ENCODE data around the gene C17orf113.

Gene C17orf113

GRCh38 chr17:42072323-42073187, 22.2 kb upstream of the C17orf113 start:
- no peak for DNase-seq (ENCODE audit: low spot score)

- DNase-seq (ENCODE audit: low spot score): no peak
Observed at GRCh38 chr17:42071810-42072209, 21.4 kb upstream of the C17orf113 start.

DNA sequence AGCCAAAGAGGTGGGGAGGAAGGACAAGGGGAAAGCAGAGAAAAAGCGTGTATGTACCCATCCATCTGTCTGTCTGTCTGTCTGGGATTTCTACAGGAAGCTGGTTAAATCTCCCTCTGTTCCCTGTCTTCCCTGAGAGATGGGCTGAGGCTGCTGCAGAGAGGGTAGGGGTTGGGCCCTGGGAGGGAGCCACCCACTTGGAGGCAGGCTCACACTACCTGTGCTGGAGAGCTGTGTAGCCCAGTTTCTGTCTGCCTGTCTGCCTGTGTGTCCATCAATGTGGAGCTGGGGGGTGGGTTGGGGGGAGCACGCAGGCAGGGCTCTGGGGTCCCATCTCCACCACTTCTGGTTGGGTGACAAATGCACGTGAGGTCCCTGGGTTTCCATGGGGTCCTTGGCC, 18.6 kb upstream of the C17orf113 start:
- DNase-seq (ENCODE audit: low spot score): no peak

DNA sequence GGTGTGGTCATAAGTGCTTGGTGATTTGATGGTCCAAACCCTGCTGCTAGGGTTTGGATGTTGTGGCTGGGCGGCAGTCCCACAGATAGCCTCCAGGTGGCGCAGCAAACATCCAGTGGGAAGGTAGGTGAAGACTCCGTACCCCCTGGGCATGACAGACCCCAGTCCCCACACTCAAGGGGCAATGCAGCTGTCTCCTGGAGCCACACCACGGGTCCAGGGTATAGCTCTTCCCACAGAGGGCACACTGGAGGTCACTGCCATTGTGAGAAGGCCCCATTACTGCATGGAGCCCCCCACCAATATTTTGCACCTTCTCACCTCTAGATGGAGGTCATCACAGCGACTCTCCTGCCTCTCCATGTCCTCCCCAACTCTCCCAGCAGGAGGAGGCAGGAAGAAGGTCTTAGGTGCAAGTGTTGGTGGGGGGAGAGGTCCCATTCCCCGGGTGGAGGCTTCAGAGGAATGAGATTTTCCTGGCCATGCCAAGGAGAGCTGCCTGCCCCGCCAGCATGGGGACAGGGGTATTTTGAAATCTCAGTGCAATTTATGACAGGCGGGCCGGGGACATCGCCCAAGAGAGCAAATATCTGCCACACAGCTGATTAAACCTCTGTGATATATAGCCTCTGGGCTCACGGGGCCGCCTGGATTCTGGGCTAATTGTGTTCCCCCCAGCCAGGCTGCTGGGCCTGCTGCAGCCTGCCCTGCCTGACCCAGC, 17.1 kb upstream of the C17orf113 start:
- DNase-seq (ENCODE audit: low spot score): peak; percentile 68

- no peak for DNase-seq (ENCODE audit: low spot score)
Observed at GRCh38 chr17:42065201-42065600, 14.8 kb upstream of the C17orf113 start.

GRCh38 chr17:42062681-42063080, 12.3 kb upstream of the C17orf113 start:
- DNase-seq (ENCODE audit: low spot score): no peak

GRCh38 chr17:42061646-42062487, 11.5 kb upstream of the C17orf113 start:
- DNase-seq (ENCODE audit: low spot score): no peak

GRCh38 chr17:42060231-42060630, 9.8 kb upstream of the C17orf113 start:
- DNase-seq (ENCODE audit: low spot score): no peak

GRCh38 chr17:42059815-42060214, 9.4 kb upstream of the C17orf113 start:
- no peak for DNase-seq (ENCODE audit: low spot score)

- no peak for DNase-seq (ENCODE audit: low spot score)
Observed at GRCh38 chr17:42058063-42058462, 7.7 kb upstream of the C17orf113 start.

- DNase-seq (ENCODE audit: low spot score): no peak
Observed at GRCh38 chr17:42056635-42057034, 6.2 kb upstream of the C17orf113 start.

GRCh38 chr17:42055496-42055895, 5.1 kb upstream of the C17orf113 start:
- no peak for DNase-seq (ENCODE audit: low spot score)

DNA sequence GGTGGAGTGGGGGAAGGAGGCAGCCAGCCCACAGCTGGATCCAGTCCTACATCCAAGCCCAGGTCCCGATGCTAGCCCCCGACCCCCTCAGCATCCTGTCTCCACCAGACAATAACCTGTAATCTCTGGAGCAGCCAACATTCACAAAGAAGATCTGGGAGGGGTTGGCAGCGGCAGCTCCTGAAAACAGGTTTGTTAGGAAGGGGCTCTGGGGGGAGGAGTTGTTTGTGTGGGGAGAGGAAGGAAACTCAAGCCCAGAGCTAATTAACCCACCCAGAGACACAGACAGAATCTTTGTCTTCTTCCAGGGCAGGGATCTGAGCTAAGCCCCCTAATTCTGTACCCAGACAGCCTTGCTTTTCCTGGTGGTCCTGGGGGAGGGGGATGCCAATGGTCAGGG, 4.6 kb upstream of the C17orf113 start:
- DNase-seq (ENCODE audit: low spot score): no peak

GRCh38 chr17:42053731-42054500, 3.5 kb upstream of the C17orf113 start:
- DNase-seq (ENCODE audit: low spot score): no peak

- no peak for DNase-seq (ENCODE audit: low spot score)
Observed at GRCh38 chr17:42052346-42052877, 2.0 kb upstream of the C17orf113 start.

GRCh38 chr17:42051645-42052044, 1.2 kb upstream of the C17orf113 start:
- DNase-seq (ENCODE audit: low spot score): no peak

DNA sequence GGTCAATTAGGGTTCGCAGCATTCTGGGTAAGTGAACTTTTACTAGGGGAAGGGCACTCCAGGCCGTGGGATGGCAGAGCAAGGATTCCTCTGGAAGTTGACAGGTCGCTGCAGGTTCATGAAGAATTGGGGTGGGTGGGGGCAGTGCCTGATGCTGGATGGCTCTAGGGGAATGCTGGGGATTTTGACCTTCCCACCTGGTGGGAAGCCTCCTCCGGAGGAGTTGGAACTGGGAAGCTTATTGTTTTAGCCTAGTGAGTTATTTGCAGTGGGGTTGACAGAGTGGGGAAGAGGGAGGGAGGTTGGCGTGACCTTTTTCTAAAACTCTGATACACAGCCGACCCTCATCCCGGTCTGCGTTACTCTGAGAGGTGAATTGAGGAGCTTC, 606 bp upstream of the C17orf113 start:
- no peak for DNase-seq (ENCODE audit: low spot score)

DNA sequence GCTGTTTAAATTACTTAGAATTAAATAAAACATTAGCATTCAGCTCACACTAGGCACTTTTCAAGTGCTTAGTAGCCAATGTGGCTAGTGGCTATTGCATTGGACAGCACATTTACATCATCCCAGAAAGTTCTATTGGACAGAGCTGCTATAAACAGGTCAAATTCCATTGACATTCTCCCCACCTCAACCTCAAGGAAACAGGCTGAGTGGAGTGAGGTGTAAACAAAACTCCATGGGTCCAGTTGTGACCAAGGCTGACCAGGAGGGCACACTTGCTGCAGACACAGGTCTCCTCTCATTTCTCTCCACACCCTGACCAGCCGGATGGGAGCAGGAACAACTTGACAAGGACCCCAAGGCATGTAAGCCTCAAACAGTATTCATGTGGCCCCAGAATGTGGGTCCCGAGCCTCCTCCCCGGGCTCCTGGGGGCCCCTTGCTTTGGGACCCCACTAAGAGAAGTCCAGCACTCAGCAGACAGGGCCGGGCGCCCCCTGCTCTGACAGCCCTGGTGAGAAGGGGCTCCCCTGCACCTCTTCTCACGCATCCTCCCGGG, 488 bp downstream of the C17orf113 start:
- no peak for DNase-seq (ENCODE audit: low spot score)

DNA sequence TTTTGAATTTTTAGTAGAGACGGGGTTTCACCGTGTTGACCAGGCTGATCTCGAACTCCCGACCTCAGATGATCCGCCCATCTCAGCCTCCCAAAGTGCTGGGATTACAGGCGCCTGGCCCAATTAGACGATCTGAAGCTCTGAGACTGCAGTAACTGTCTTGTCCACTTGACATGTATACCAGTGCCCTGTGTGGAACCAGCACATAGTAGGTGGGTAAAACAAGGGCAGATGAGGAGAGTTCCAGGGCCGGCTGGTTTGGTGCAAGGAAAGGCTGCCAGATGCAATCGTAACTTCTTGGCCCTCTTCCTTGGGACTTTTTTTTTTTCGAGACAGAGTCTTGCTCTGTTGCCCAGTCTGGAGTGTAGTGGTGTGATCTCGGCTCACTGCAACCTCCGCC, 3.1 kb downstream of the C17orf113 start:
- no peak for DNase-seq (ENCODE audit: low spot score)

DNA sequence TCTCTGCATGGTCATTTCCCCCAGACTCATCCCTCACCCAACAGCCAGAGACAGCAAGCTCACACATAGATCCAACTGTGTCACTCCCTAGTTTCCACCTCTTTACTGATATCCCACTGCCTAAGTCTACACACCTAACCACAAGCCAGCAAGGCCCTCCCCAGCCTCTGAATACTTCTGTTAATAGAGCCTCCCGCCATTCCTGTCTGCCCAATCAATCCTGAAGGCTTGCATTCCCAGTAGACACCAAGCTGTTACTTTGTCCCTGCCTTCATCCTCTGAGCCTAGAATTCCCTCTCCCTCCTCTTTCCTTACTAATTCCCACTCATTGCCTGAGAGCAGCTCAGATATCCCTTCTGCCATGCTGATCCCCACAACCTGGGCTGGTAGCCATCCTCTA, 4.7 kb downstream of the C17orf113 start:
- no peak for DNase-seq (ENCODE audit: low spot score)
